MM.1S (cell line): Measurements from ENCODE around the gene B4GALT7.

Source experiments
- DNase-seq: peaks from one replicate; pipeline ENCODE4 v3.0.0-alpha.2; 2015
- H2AFZ ChIP-seq: fragments of 300-600 bp; sonication (generic); 2 replicates; pipeline ENCODE4 v1.6.0; 2016; ENCODE audit warnings: antibody characterized with exemption, low read length
- H3F3A ChIP-seq: fragments of 300-600 bp; sonication (generic); 2 replicates; pipeline ENCODE4 v1.6.1; 2016; ENCODE audit warnings: mild to moderate bottlenecking, antibody characterized with exemption, low read length, moderate library complexity, mixed read lengths; ENCODE audit not compliant: insufficient read depth
- H3K27ac ChIP-seq: fragments of 300-600 bp; sonication (generic); 2 replicates; pipeline ENCODE4 v1.5.1; 2016; ENCODE audit warnings: mild to moderate bottlenecking, low read length
- H3K27me3 ChIP-seq: fragments of 300-600 bp; sonication (generic); replicated peaks from 2 replicates; pipeline ENCODE4 v1.6.0; 2016; ENCODE audit warnings: low read length; ENCODE audit not compliant: insufficient read depth
- H3K36me3 ChIP-seq: fragments of 300-600 bp; sonication (generic); replicated peaks from 2 replicates; pipeline ENCODE4 v1.6.1; 2016; ENCODE audit warnings: mild to moderate bottlenecking, low read length, mixed read lengths; ENCODE audit not compliant: insufficient read depth
- H3K4me1 ChIP-seq: fragments of 300-600 bp; sonication (generic); 2 replicates; pipeline ENCODE4 v1.6.1; 2016; ENCODE audit warnings: low read length, mixed read lengths
- H3K4me2 ChIP-seq: fragments of 300-600 bp; sonication (generic); 2 replicates; pipeline ENCODE4 v1.6.0; 2016; ENCODE audit warnings: low read depth, low read length
- H3K4me3 ChIP-seq: fragments of 300-600 bp; sonication (generic); 2 replicates; pipeline ENCODE4 v1.5.1; 2016; ENCODE audit warnings: low read length, mixed read lengths
- H3K79me2 ChIP-seq: fragments of 300-600 bp; sonication (generic); 2 replicates; pipeline ENCODE4 v1.6.1; 2016; ENCODE audit warnings: mixed run types, low read length, mixed read lengths
- H3K9ac ChIP-seq: fragments of 300-600 bp; sonication (generic); 2 replicates; pipeline ENCODE4 v1.6.1; 2016; ENCODE audit warnings: low read length, mixed read lengths
- H3K9me2 ChIP-seq: fragments of 300-600 bp; sonication (generic); replicated peaks from 2 replicates; pipeline ENCODE4 v1.6.1; 2016; ENCODE audit warnings: mild to moderate bottlenecking, low read length, mixed read lengths; ENCODE audit not compliant: insufficient read depth
- H3K9me3 ChIP-seq: fragments of 300-600 bp; sonication (generic); replicated peaks from 2 replicates; pipeline ENCODE4 v1.6.1; 2016; ENCODE audit warnings: mild to moderate bottlenecking, low read length, mixed read lengths; ENCODE audit not compliant: insufficient read depth
- H4K20me1 ChIP-seq: fragments of 300-600 bp; sonication (generic); 2 replicates; pipeline ENCODE4 v1.6.1; 2016; ENCODE audit warnings: mild to moderate bottlenecking, low read length, moderate library complexity, mixed read lengths; ENCODE audit not compliant: insufficient read depth
- CTCF ChIP-seq: fragments of 300-600 bp; sonication (generic); IDR thresholded peaks from 2 replicates; pipeline ENCODE4 v1.5.1; 2016; ENCODE audit warnings: antibody characterized with exemption, low read length, mixed read lengths
- EZH2 ChIP-seq: fragments of 300-600 bp; sonication (generic); optimal IDR thresholded peaks from 2 replicates; pipeline ENCODE3; 2017; ENCODE audit warnings: low read depth, mild to moderate bottlenecking, antibody characterized with exemption, low read length, mixed read lengths
- EZH2phosphoT487 ChIP-seq: fragments of 300-600 bp; sonication (generic); IDR thresholded peaks from 2 replicates; pipeline ENCODE4 v1.6.1; 2018; ENCODE audit warnings: antibody characterized with exemption, low read length

The B4GALT7 gene

GRCh38 chr5:177604116-177604521 lies 4.2 kb downstream of the B4GALT7 start:
- no peak for DNase-seq
- no peak overlapping the region for H3K27ac ChIP-seq
- H3K79me2 ChIP-seq: peaks cover 14% of the 10 kb centered on the region
- no peak overlapping the region for H3K4me3 ChIP-seq
- no peak overlapping the region for H3K4me2 ChIP-seq
- no peaks in the 10 kb centered on the region for H3K36me3 ChIP-seq
- TF ChIP-seq EZH2: no peak
- no peak for TF ChIP-seq CTCF
- TF ChIP-seq EZH2phosphoT487: no peak
- H3K4me1 ChIP-seq: peaks cover 4% of the 10 kb centered on the region
- H3F3A ChIP-seq: no peaks in the 10 kb centered on the region
- no peaks in the 10 kb centered on the region for H3K9me3 ChIP-seq
- no peak overlapping the region for H3K9ac ChIP-seq
- no peaks in the 10 kb centered on the region for H3K9me2 ChIP-seq
- no peak overlapping the region for H2AFZ ChIP-seq
- H3K27me3 ChIP-seq: no peaks in the 10 kb centered on the region
- no peaks in the 10 kb centered on the region for H4K20me1 ChIP-seq

GRCh38 chr5:177604656-177605055 lies 4.7 kb downstream of the B4GALT7 start:
- no peak overlapping the region for H3K9ac ChIP-seq
- H2AFZ ChIP-seq: no peak overlapping the region
- no peaks in the 10 kb centered on the region for H3K9me3 ChIP-seq
- H3K79me2 ChIP-seq: peaks cover 14% of the 10 kb centered on the region
- H3K4me2 ChIP-seq: no peak overlapping the region
- no peak overlapping the region for H3K4me3 ChIP-seq
- H3K27me3 ChIP-seq: no peaks in the 10 kb centered on the region
- TF ChIP-seq CTCF (no peak), EZH2phosphoT487 (no peak), EZH2 (no peak)
- DNase-seq: no peak
- H3F3A ChIP-seq: no peaks in the 10 kb centered on the region
- H3K36me3 ChIP-seq: no peaks in the 10 kb centered on the region
- H3K4me1 ChIP-seq: peaks cover 4% of the 10 kb centered on the region
- H4K20me1 ChIP-seq: no peaks in the 10 kb centered on the region
- H3K27ac ChIP-seq: no peak overlapping the region
- no peaks in the 10 kb centered on the region for H3K9me2 ChIP-seq

- H3K9me3 ChIP-seq: no peaks in the 10 kb centered on the region
- H4K20me1 ChIP-seq: no peaks in the 10 kb centered on the region
- no peak for TF ChIP-seq EZH2
- no peak for TF ChIP-seq EZH2phosphoT487
- TF ChIP-seq CTCF: no peak
- peaks cover 14% of the 10 kb centered on the region for H3K79me2 ChIP-seq
- H3K9me2 ChIP-seq: no peaks in the 10 kb centered on the region
- H3K9ac ChIP-seq: no peak overlapping the region
- H3K27me3 ChIP-seq: no peaks in the 10 kb centered on the region
- DNase-seq: no peak
- H3K4me3 ChIP-seq: no peak overlapping the region
- no peak overlapping the region for H3K27ac ChIP-seq
- no peaks in the 10 kb centered on the region for H3K36me3 ChIP-seq
- no peak overlapping the region for H3K4me2 ChIP-seq
- peaks cover 4% of the 10 kb centered on the region for H3K4me1 ChIP-seq
- H2AFZ ChIP-seq: no peak overlapping the region
- H3F3A ChIP-seq: no peaks in the 10 kb centered on the region
These were observed 5.1 kb downstream of the B4GALT7 start for GRCh38 chr5:177605078-177605477.
